OCI-LY1 (cell line): ENCODE measurements around the gene PSMB5.

Source experiments
- H2AFZ ChIP-seq: fragments of 200-600 bp; sonication (generic), shearing (Covaris generic); 2 replicates; pipeline ENCODE4 v1.6.0; 2014; ENCODE audit warnings: antibody characterized with exemption, mild to moderate bottlenecking, low read length
- H3F3A ChIP-seq: fragments of 200-600 bp; sonication (generic), shearing (Covaris generic); 2 replicates; pipeline ENCODE4 v1.6.0; 2014; ENCODE audit warnings: mild to moderate bottlenecking, antibody characterized with exemption, low read length, moderate library complexity; ENCODE audit not compliant: insufficient read depth
- H3K27ac ChIP-seq: fragments of 200-600 bp; sonication (generic); 2 replicates; pipeline ENCODE4 v1.5.1; 2014; ENCODE audit warnings: low read length, mixed run types, mild to moderate bottlenecking, low read depth; ENCODE audit not compliant: poor library complexity, severe bottlenecking
- H3K27me3 ChIP-seq: fragments of 200-600 bp; sonication (generic); 2 replicates; pipeline ENCODE4 v1.6.0; 2014; ENCODE audit warnings: antibody characterized with exemption, mild to moderate bottlenecking, low read length, moderate library complexity; ENCODE audit not compliant: insufficient read depth
- H3K36me3 ChIP-seq: fragments of 200-600 bp; sonication (generic); 2 replicates; pipeline ENCODE4 v1.6.1; 2014; ENCODE audit warnings: mild to moderate bottlenecking, antibody characterized with exemption, low read length, moderate library complexity, mixed read lengths; ENCODE audit not compliant: insufficient read depth
- H3K4me1 ChIP-seq: fragments of 200-600 bp; sonication (generic); 2 replicates; pipeline ENCODE4 v1.5.1; 2014; ENCODE audit warnings: mild to moderate bottlenecking, low read length, moderate library complexity; ENCODE audit not compliant: insufficient read depth, severe bottlenecking
- H3K4me2 ChIP-seq: fragments of 200-600 bp; sonication (generic), shearing (Covaris generic); 2 replicates; pipeline ENCODE4 v1.6.1; 2014; ENCODE audit warnings: low read length
- H3K4me3 ChIP-seq: fragments of 200-600 bp; sonication (generic); 2 replicates; pipeline ENCODE4 v1.5.1; 2014; ENCODE audit warnings: low read length, low read depth, mild to moderate bottlenecking, mixed read lengths; ENCODE audit not compliant: poor library complexity, severe bottlenecking
- H3K79me2 ChIP-seq: fragments of 200-600 bp; shearing (Covaris generic); 2 replicates; pipeline ENCODE4 v1.6.1; 2016; ENCODE audit warnings: mixed run types, low read length, mixed read lengths; ENCODE audit not compliant: insufficient read depth
- H3K9ac ChIP-seq: fragments of 200-600 bp; sonication (generic), shearing (Covaris generic); 2 replicates; pipeline ENCODE4 v1.6.1; 2014; ENCODE audit warnings: mild to moderate bottlenecking, low read length, mixed read lengths
- H3K9me2 ChIP-seq: fragments of 200-600 bp; sonication (generic), shearing (Covaris generic); 2 replicates; pipeline ENCODE4 v1.6.1; 2014; ENCODE audit warnings: low read depth, mild to moderate bottlenecking, low read length, mixed read lengths
- H3K9me3 ChIP-seq: fragments of 200-600 bp; shearing (Covaris generic); 2 replicates; pipeline ENCODE4 v1.6.1; 2014; ENCODE audit warnings: low read length, mixed read lengths
- H4K20me1 ChIP-seq: fragments of 200-600 bp; sonication (generic), shearing (Covaris generic); 2 replicates; pipeline ENCODE4 v1.6.0; 2016; ENCODE audit warnings: mild to moderate bottlenecking, low read length; ENCODE audit not compliant: insufficient read depth
- EZH2 ChIP-seq: fragments of 200-600 bp; sonication (generic), shearing (Covaris generic); IDR thresholded peaks from 2 replicates; pipeline ENCODE4 v1.8.0; 2017; ENCODE audit warnings: borderline replicate concordance, mixed run types, mild to moderate bottlenecking, antibody characterized with exemption, low read length, moderate library complexity, mixed read lengths
- TF ChIP-seq, protein P1 (sequence below): fragments of 200-600 bp; sonication (generic), shearing (Covaris generic); IDR thresholded peaks from 2 replicates; pipeline ENCODE4 v1.5.1; 2017; ENCODE audit warnings: mild to moderate bottlenecking, antibody characterized with exemption, low read length, moderate library complexity, mixed read lengths

PSMB5 gene

DNA sequence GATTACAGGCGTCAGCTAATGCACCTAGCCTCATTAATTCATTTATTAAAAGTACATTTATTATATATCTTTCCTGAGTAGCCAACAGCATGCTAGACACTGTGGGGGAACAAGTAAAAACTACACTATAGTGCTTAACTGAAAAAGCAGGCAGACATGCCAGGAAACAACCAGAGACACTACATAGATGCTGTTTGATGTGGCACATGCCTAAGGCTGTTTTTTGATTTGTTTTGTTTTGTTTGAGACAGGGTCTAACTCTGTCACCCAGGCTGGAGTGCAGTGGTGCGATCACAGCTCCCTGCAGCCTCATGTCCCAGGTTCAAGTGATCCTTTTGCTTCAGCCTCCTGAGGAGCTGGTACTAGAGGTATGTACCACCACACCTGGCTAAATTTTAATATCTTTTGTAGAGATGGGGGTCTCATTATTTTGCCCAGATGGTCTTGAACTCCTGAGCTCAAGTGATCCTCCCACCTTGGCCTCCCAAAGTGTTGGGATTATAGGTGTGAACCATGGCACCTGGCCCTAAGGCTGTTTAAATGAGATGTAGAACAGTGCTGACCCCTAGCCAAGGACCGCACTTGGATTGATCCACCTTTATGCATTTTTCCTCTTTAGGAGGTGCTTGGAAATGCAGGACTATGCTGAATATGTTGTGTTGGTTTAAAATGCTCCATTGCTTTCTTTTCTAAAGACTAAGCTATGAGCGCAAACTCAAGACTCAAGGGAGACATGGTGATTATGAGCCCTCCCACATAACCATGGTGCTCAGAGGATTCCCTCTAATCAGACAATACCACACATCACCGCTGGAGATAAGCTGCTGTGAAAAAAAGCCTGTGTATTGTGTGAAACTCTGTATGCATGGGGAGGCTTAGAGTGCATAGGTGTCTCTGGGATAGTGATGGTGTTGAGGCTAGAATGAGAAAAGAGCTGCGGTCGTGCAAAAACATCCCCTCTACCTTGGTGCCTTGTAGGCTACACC lies 14.3 kb downstream of the PSMB5 start:
- Histone ChIP-seq H3K4me2 (no peak overlapping the region), H3F3A (0 out of 2 replicates have a peak, but pooled peaks cover 5% of the 10 kb centered on the region), H3K4me3 (no peak overlapping the region), H3K9me2 (no peaks in the 10 kb centered on the region), H3K36me3 (peaks cover 23% of the 10 kb centered on the region), H3K9me3 (no peaks in the 10 kb centered on the region), H3K9ac (no peak overlapping the region), H3K27ac (no peak overlapping the region), H3K4me1 (no peaks in the 10 kb centered on the region), H2AFZ (no peak overlapping the region), H4K20me1 (no peaks in the 10 kb centered on the region), H3K79me2 (no peaks in the 10 kb centered on the region), H3K27me3 (no peaks in the 10 kb centered on the region)
- no peak for TF ChIP-seq EZH2
- TF ChIP-seq, protein P1, sequence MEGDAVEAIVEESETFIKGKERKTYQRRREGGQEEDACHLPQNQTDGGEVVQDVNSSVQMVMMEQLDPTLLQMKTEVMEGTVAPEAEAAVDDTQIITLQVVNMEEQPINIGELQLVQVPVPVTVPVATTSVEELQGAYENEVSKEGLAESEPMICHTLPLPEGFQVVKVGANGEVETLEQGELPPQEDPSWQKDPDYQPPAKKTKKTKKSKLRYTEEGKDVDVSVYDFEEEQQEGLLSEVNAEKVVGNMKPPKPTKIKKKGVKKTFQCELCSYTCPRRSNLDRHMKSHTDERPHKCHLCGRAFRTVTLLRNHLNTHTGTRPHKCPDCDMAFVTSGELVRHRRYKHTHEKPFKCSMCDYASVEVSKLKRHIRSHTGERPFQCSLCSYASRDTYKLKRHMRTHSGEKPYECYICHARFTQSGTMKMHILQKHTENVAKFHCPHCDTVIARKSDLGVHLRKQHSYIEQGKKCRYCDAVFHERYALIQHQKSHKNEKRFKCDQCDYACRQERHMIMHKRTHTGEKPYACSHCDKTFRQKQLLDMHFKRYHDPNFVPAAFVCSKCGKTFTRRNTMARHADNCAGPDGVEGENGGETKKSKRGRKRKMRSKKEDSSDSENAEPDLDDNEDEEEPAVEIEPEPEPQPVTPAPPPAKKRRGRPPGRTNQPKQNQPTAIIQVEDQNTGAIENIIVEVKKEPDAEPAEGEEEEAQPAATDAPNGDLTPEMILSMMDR = no peak

DNA sequence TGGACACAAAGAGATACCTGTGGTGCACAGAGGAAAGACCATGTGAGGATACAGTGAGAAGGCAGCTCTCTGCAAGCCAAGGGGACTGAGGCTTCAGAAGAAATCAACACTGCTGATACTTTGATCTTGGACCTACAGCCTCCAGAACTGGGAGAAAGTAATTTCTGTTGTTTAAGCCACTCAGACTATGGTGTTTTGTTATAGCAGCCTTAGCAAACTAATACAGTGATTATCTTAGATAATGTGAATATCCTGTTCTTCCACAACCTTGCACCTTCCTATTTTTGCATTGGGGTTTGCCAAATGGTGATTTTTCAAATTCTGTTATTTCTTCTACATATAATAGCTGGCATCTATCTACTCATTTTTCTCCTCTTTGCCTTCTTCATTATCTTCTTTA lies 16.6 kb downstream of the PSMB5 start:
- no peak overlapping the region for H3K4me2 ChIP-seq
- H3F3A ChIP-seq = 0 out of 2 replicates have a peak, but pooled peaks cover 6% of the 10 kb centered on the region
- no peak overlapping the region for H3K9ac ChIP-seq
- 0 out of 2 replicates have a peak, but pooled peaks cover 9% of the 10 kb centered on the region for H3K36me3 ChIP-seq
- H2AFZ ChIP-seq = no peak overlapping the region
- H3K27ac ChIP-seq = no peak overlapping the region
- no peaks in the 10 kb centered on the region for H3K9me2 ChIP-seq
- TF ChIP-seq, protein P1 = no peak
- no peak for TF ChIP-seq EZH2
- H3K4me1 ChIP-seq = no peaks in the 10 kb centered on the region
- H3K9me3 ChIP-seq = no peaks in the 10 kb centered on the region
- no peak overlapping the region for H3K4me3 ChIP-seq
- no peaks in the 10 kb centered on the region for H4K20me1 ChIP-seq
- H3K27me3 ChIP-seq = no peaks in the 10 kb centered on the region
- H3K79me2 ChIP-seq = no peaks in the 10 kb centered on the region

DNA sequence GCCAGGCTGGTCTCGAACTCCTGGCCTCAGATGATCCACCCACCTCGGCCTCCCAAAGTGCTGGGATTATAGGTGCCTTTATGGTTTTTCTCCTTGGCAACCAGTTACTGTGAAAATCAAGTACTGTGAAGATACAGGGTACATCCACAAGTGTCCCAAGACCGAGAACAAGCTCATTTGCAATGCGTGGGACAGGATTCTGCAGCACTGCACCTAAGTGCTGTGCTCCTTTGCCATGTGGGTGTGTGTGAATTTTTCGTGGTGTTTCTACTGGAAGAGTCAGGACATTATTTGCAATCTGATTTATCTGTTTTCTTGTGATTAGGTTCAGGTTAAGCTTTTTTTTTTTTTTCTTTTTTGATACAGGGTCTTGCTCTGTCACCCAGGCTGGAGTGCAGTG lies 17.6 kb downstream of the PSMB5 start:
- Histone ChIP-seq H3K9me2 (no peaks in the 10 kb centered on the region), H2AFZ (no peak overlapping the region), H4K20me1 (no peaks in the 10 kb centered on the region), H3K79me2 (no peaks in the 10 kb centered on the region), H3F3A (0 out of 2 replicates have a peak, but pooled peaks cover 6% of the 10 kb centered on the region), H3K36me3 (0 out of 2 replicates have a peak, but pooled peaks cover 4% of the 10 kb centered on the region), H3K27me3 (no peaks in the 10 kb centered on the region), H3K27ac (no peak overlapping the region), H3K9me3 (no peaks in the 10 kb centered on the region), H3K4me3 (no peak overlapping the region), H3K4me2 (no peak overlapping the region), H3K9ac (no peak overlapping the region), H3K4me1 (no peaks in the 10 kb centered on the region)
- TF ChIP-seq, protein P1 = no peak
- no peak for TF ChIP-seq EZH2
